ENCODE results near the gene SPOCD1. TPM values are rescaled to one million over a fixed set of nuclear protein-coding genes. Genes with fewer than 3 reads are reported as not detected.

SPOCD1 gene
- total and polyA plus RNA-seq, 2 donors from 2014 or later = 0.22 to 0.98 TPM

GRCh38 chr1:31789259-31790065 is 26.4 kb downstream of the SPOCD1 start:
- peak overlapping the region in 1 of 3 donors; percentile 71 for H3K4me3 ChIP-seq (ENCODE audit: low read length in 3 of 3)
- H3K27me3 ChIP-seq (ENCODE audit: control insufficient read depth, insufficient read depth, low read length) = no peaks in the 10 kb centered on the region
- intact Hi-C loops (cut with DNase I) = loop anchor here (5.0 kb wide), 1 partner anchor 127 kb away; no protein-coding TSS in a partner anchor
- TF ChIP-seq, protein P1, sequence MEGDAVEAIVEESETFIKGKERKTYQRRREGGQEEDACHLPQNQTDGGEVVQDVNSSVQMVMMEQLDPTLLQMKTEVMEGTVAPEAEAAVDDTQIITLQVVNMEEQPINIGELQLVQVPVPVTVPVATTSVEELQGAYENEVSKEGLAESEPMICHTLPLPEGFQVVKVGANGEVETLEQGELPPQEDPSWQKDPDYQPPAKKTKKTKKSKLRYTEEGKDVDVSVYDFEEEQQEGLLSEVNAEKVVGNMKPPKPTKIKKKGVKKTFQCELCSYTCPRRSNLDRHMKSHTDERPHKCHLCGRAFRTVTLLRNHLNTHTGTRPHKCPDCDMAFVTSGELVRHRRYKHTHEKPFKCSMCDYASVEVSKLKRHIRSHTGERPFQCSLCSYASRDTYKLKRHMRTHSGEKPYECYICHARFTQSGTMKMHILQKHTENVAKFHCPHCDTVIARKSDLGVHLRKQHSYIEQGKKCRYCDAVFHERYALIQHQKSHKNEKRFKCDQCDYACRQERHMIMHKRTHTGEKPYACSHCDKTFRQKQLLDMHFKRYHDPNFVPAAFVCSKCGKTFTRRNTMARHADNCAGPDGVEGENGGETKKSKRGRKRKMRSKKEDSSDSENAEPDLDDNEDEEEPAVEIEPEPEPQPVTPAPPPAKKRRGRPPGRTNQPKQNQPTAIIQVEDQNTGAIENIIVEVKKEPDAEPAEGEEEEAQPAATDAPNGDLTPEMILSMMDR (IDR thresholded peaks at IDR 0.05; ENCODE audit: borderline replicate concordance, extremely low read depth, insufficient read depth) = peak; percentile 94
- H3K36me3 ChIP-seq (ENCODE audit: control insufficient read depth in 2 of 3, insufficient read depth in 3 of 3, low read length in 3 of 3) = no peaks in the 10 kb centered on the region
- no peak overlapping the region for H3K9ac ChIP-seq (ENCODE audit: low read length in 3 of 3)
- no peaks in the 10 kb centered on the region for H3K9me3 ChIP-seq (ENCODE audit: control insufficient read depth in 2 of 3, insufficient read depth in 1 of 3, low read length in 3 of 3)
- peaks cover 0 to 3% (median 0%) of the 10 kb centered on the region in 3 donors for H3K4me1 ChIP-seq (ENCODE audit: control insufficient read depth in 2 of 3, insufficient read depth in 2 of 3, low read depth in 1 of 3, low read length in 3 of 3)
- no peak overlapping the region for H3K27ac ChIP-seq (ENCODE audit: low read depth in 2 of 2, low read length in 2 of 2)
- peak; percentile 94 to 98 (median 95) for DNase-seq
- FAIRE-seq = no peak

- no peaks in the 10 kb centered on the region for H3K27me3 ChIP-seq (ENCODE audit: control insufficient read depth, insufficient read depth, low read length)
- DNase-seq = peak in 2 of 5 donors; percentile 74 to 77
- TF ChIP-seq, protein P1 (IDR thresholded peaks at IDR 0.05; ENCODE audit: borderline replicate concordance, extremely low read depth, insufficient read depth) = no peak
- H3K4me3 ChIP-seq (ENCODE audit: low read length in 3 of 3) = peak overlapping the region; percentile 24 to 77 (median 71)
- H3K9ac ChIP-seq (ENCODE audit: low read length in 3 of 3) = peak overlapping the region in 2 of 3 donors; percentile 1 to 67
- intact Hi-C loops (cut with DNase I) = no loop called here
- FAIRE-seq = no peak
- peak overlapping the region in 1 of 2 donors; percentile 29 for H3K27ac ChIP-seq (ENCODE audit: low read depth in 2 of 2, low read length in 2 of 2)
- H3K9me3 ChIP-seq (ENCODE audit: control insufficient read depth in 2 of 3, insufficient read depth in 1 of 3, low read length in 3 of 3) = no peaks in the 10 kb centered on the region
- H3K36me3 ChIP-seq (ENCODE audit: control insufficient read depth in 2 of 3, insufficient read depth in 3 of 3, low read length in 3 of 3) = no peaks in the 10 kb centered on the region
- H3K4me1 ChIP-seq (ENCODE audit: control insufficient read depth in 2 of 3, insufficient read depth in 2 of 3, low read depth in 1 of 3, low read length in 3 of 3) = peaks cover 0 to 3% (median 0%) of the 10 kb centered on the region in 3 donors
Measured at GRCh38 chr1:31788825-31789256, 27.0 kb downstream of the SPOCD1 start.

- DNase-seq = peak; percentile 93 to 98 (median 95)
- Histone ChIP-seq H3K36me3 (ENCODE audit: control insufficient read depth in 2 of 3, insufficient read depth in 3 of 3, low read length in 3 of 3) (no peaks in the 10 kb centered on the region), H3K9ac (ENCODE audit: low read length in 3 of 3) (peak overlapping the region in 2 of 3 donors; percentile 56 to 67), H3K4me1 (ENCODE audit: control insufficient read depth in 2 of 3, insufficient read depth in 2 of 3, low read depth in 1 of 3, low read length in 3 of 3) (peaks cover 0 to 3% (median 0%) of the 10 kb centered on the region in 3 donors), H3K27ac (ENCODE audit: low read depth in 2 of 2, low read length in 2 of 2) (peak overlapping the region; percentile 29 to 81), H3K4me3 (ENCODE audit: low read length in 3 of 3) (peak overlapping the region; percentile 71 to 77 (median 77)), H3K27me3 (ENCODE audit: control insufficient read depth, insufficient read depth, low read length) (no peaks in the 10 kb centered on the region), H3K9me3 (ENCODE audit: control insufficient read depth in 2 of 3, insufficient read depth in 1 of 3, low read length in 3 of 3) (no peaks in the 10 kb centered on the region)
- intact Hi-C loops (cut with DNase I) = no loop called here
- TF ChIP-seq, protein P1 (IDR thresholded peaks at IDR 0.05; ENCODE audit: borderline replicate concordance, extremely low read depth, insufficient read depth) = no peak
- no peak for FAIRE-seq
Measured at GRCh38 chr1:31788138-31788824, 27.5 kb downstream of the SPOCD1 start.

Data from kidney (tissue), 14 donors.